HG03432 (cell line): ENCODE measurements around the gene RPL29.
"Not testable (repeated sequence)": the region's sequence is repeated elsewhere in the genome, so short reads cannot be mapped to it uniquely, and the experiment has no call there.

ENCODE experiments used
- ATAC-seq: cut with Tn5 transposase; IDR thresholded peaks from one replicate; pipeline ENCODE4 v1.9.1; 2021; ENCODE audit warnings: mild to moderate bottlenecking, moderate library complexity; ENCODE audit not compliant: unreplicated experiment

RPL29 gene

DNA sequence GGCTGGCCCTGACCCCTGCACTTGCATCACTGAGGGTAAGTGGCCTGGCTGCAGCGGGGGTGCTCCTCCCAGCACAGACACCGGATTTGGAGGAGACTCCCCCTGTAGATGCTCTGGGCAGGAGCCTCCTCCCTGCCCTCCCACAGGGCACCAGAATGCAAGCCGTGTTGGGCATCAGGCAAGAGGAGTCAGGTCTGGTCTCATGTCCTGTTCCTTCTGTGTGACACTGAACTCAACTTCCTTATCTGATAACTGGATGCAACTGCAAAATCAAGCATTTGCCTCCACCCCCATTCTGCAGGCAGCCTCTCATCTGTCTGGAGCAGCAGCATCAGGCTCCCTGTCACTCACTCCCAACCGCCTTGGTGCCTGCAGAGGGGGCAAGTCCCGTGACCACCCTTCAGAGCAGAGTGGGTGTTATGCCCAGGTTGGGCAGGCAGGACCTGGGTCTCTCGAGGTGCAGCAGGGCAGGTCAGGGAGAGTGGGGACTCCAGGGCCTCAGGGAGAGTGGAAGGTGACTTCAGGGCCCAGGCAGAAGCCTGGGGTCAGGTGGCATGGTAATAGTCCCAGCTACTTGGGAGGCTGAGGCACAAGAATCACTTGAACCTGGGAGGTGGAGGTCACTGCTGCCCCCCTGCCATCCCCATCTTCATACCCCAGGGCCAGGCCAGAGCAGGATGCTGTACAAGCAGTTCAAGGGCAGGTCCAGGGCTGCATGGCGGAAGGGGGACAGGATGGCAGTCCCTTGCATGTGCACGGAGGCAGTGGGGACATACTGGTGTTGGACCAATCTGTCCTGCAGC, 10.5 kb upstream of the RPL29 start:
- no peak for ATAC-seq

DNA sequence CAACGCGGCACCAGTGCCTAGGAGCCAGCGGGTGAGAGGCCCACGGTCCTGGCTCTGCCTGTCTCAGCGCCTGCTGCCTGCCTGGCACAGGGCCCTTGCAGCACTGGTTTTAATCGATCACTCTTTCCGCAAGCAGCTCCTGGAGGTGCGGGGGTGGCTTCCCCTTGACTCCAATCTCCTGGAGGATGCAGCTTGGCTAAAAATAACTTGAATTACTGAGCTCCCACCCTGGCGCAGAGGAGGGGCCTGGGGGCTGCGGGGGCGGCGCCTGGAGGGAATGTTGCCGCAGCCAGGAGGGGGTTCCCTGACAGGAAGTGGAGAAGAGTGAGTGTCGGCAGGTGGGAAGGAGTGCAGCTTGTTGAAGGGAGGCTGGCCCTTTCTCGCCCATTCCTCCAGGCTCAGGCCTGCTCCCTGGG, 9.9 kb upstream of the RPL29 start:
- ATAC-seq = no peak

DNA sequence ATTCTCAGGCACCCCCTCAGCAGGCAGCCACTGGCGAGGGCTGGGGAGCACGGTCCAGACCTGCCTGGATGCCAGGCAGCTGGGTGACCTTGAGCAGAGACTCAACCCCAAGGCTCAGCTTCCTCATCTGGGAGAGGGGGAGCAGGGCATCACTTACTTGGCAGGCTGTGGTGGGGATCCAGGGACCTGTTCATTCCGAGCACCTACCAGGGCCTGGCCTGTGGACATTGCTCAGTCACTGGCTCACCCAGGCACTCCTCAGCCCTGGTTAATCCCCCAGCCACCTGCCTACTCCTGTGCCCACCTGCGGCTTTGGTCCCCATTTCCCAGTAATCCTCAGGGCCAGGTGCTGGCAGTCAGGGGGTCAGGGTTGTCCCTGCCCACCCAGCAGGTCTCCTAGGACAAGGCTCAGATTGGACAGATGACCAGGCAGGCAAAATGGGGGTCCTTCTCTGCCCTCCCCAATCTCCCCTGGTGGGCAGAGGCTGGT, 9.3 kb upstream of the RPL29 start:
- ATAC-seq = no peak

DNA sequence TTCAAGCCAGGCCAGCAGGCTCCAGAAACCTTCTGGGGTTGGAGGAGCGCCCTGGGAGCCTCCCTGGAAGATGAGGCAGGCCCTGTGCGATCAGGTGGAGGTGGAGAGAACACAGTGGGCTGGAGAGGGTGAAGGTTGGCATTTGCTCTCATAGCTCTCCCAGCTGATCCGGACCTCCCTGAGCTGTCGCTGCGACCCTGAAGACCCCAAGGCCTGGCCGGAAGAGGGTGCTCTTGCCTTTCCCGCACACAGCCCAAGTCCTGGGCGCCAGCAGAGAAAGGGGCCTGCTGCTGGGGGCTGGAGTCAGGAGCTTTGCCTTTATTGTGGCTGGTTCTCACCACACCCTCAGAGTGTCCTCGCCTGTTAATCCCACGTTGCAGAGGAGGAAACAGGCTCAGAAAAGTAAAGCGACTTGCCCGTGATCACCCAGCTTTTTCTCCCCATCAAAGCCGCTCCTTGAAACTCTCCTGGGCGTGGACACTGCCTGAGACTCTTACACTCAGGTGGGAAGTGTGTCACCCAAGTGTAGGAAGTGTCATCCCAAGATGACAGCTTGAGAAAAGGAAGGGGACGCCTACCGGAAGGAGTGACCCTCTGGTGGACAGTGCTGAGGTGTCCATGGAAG, 8.6 kb upstream of the RPL29 start:
- no peak for ATAC-seq

DNA sequence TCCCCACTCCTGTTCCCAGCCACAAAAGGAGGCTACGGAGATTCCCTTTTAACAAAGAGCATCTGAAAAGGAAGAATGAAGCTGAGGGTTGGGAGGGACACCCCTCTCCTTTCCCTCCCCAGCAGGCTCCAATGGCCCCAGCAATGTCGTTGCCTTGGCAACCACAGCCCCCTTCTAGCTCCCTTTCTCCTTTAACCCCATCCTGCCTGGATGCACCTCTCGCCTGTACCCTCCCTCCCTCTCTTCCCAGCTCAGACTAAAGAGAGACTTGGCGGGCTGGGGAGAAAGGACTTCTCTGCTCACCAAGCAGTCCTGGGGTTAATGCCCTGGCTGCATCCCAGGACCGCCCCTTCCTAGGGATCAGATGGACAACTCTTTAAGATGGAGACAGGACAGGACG, 7.1 kb upstream of the RPL29 start:
- no peak for ATAC-seq

DNA sequence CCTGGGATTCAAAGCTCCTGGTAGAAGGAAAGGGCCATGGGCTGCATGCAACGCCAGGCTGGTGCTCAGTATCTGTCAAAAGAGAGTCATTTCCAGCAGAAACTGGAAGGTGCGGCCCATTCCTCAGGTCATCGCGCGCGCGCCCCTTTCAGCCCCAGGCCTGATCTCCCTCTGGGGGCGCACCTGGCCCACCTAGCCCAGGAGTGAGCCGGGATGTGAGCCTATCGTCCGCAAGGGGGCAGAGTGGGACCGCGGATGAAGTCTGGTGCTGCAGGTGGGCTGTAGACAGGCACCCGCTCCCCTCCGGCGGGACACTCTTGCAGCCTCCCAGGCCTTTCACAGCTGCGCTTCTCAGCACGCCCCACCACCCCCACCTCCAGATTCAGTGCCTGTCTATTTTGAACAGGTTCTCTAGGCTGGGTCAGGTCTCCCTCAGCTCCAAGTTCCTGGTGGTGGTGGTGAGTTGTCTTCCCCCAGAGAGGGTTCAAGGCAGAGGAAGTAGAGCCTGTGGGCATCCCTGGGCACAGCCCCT, 5.8 kb upstream of the RPL29 start:
- ATAC-seq = peak; percentile 85

DNA sequence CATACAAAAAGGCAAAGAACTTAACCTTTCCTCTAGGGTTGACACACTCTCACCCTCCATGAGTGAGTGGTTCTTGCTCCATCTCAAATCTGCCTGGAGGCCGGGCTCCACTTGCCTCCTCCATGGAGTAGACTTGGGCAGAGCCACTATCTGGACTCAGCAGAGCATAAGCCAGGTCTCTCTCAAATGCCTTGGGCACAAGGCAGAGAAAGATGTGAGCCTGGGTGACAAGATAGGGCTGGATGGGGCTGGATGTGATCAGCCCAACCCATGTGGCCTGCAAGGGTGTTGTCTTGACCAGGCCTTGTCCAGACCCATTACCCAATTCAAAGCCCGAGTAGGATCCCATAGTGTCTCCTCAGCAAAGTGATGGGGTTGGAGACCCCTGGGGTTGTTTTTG, 4.2 kb upstream of the RPL29 start:
- no peak for ATAC-seq

DNA sequence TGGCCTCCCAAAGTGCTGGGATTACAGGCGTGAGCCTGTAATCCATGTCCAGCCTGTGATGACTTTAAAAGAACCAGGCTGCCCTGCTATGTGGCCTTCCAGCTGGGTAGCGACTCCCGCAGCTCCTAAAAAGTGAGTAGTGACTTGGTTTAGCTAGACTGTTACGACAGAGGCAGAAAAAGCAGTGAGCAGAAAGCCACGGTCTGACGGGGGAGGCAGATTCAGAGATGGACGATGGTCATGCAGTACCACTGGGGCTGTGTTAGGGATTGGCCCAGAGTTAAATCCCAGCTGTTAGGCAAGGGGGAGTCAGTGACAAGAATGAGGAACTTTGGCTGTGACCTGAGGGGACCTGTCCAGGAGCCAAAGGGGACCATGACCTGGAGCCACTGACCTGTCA, 3.1 kb upstream of the RPL29 start:
- ATAC-seq = no peak

DNA sequence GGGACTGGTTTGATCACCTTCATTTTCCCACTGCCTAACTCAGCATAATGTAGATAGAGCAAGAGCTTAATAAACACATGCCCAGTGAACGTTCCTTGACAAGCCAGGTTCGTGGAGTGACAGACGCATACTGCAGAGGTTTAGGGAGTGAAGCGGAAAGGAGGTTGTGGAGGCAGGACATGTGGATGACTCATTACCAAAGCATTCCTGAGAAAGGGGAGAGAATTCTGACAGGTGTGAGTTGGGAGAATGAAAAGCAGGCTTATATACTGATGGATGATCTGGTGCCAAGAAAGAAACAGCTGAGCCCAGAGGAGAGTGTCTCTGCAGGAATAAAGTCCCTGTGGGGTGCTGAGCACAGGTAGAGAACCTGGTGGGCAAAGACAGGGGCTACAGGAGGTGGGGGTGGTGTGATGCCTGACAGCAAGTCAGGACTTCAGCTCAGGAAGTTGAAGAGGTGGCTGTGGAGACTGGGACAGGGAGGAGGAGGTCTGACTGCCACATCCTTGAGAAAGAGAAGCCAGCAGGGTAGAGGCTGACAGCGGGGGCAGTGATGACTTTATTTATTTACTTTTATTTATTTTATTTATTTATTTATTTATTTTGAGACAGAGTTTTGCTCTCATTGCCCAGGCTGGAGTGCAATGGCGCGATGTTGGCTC, 2.4 kb upstream of the RPL29 start:
- no peak for ATAC-seq

DNA sequence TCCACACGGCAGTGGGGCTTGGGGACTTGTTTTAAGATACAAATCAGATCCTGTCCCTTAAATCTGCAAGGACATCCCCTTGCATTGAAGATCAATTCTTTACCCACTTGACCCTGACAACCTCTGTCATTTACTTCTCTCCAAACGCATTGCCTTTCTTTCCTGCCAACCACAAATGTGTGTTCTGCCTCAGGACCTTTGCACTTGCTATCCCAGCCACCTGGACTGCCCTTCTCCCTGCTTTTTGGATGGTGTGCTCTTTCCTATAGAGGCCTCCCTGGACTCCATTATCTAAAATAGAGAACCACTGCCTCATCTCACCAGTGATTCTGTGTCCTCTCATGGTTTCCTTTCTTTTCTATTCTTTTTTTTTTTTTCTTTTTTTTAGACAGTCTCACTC, 1.5 kb upstream of the RPL29 start:
- ATAC-seq = no peak

DNA sequence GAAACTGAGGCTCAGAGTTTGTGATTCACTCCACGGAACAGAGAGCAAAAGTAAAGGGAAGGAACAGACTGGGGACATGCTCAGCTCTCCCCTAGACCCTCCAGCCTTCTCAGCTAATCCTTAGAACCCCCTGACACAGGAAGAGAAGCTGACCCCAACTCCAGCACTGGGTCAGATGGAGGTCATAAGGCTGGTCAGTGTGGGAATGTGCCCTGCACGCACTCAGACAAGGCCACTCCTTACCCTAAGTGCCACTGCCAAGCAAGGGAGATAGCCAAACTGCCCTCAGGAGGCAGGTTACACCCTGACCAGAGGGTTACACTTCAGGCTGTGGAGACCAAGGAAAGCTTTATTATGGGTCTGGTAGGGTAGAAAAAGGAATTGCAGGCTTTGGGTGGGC, 1.2 kb downstream of the RPL29 start:
- ATAC-seq = no peak

DNA sequence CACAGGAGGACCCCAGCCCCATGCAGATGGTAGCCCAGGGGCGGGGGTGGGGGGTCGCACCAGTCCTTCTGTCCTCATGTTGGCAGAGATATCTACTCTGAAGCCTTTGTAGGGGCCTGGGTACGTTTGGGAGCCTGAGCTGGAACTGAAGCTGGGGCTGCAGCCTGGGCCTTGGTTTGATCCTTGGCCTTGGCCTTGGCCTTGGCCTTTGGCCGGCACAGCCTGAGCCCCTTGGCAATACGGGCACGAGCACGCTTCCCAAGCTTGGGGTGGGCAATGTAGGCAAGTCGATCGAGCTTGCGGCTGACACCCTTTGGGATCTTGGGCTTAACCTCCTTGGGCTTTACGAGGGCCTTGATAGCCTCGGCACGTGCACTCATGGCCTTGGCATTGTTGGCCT, 2.0 kb downstream of the RPL29 start:
- ATAC-seq = not testable (repeated sequence)

DNA sequence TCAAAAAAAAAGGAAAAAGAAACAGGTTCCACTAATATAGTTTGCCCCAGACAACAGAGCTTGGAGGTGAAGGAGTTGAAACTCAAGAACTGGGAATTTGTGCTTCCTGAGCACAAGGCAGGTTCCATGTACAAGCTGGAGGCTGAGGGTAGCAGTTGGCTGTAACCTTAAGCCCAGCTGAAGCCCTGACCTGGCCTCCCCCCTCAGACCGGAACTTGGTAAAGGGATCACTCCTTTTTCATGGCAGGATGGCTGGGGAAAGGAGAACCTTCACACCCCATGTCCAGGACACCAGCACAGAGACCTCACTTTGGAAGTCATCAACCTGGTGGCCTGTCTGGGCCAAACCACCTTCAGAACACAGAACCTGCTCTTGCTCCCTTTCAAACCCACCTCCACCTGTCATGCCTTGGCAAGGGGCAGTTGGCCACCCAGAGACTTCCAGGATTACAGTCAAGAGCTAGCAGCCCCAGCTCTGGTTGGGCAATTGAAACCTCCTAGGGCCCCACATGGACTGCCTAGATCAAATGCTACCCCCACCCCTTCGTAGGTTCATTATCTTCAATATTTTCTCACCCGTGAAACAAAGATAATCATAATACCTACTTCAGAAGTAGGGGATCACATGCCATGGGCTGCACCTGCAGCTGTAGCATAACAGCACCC, 3.5 kb downstream of the RPL29 start:
- ATAC-seq = no peak

DNA sequence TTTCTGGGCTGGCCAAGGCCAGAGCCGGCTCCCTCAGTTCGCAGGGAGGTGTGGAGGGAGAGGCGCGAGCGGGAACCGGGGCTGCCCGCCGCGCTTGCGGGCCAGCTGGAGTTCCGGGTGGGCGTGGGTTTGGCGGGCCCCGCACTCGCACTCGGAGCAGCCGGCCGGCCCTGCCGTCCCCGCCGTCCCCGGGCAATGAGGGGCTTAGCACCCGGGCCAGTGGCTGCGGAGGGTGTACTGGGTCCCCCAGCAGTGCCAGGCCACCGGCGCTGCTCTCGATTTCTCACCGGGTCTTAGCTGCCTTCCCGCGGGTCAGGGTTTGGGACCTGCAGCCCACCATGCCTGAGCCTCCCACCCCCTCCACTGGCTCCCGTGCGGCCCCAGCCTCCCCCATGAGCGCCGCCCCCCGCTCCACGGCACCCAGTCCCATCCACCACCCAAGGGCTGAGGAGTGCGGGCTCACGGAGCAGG, 5.2 kb downstream of the RPL29 start:
- ATAC-seq = not testable (repeated sequence)

DNA sequence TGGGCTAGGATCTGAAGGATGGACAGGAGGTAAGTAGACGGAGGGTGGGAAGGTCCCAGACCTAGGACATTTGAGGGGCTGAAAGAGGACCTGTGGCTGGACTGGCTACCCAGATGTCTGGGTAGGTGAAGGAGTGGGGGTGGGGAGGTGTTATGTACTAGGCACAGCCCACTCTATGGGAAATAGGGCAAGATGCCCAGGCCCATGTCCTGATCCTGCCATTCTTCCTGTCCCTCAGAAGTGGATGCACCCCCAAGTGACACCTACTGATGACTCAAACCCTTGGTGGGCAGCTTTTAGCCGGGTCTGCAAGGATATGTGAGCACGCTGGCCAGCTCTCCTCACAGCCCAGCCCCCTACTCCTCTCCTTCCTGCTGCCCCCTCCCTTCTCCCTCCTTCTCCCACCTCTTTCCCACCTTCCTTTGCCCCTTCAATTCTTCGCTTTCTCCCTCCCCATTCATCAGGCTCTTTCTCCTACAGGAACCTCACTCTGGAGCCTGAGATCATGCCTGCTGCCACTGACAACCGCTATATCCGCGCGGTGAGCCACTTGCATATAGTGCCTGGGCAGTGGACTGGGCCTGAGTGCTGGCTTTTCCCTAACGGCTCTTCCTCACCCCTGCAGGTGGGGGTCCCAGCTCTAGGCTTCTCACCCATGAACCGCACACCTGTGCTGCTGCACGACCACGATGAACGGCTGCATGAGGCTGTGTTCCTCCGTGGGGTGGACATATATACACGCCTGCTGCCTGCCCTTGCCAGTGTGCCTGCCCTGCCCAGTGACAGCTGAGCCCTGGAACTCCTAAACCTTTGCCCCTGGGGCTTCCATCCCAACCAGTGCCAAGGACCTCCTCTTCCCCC, 7.2 kb downstream of the RPL29 start:
- no peak for ATAC-seq

DNA sequence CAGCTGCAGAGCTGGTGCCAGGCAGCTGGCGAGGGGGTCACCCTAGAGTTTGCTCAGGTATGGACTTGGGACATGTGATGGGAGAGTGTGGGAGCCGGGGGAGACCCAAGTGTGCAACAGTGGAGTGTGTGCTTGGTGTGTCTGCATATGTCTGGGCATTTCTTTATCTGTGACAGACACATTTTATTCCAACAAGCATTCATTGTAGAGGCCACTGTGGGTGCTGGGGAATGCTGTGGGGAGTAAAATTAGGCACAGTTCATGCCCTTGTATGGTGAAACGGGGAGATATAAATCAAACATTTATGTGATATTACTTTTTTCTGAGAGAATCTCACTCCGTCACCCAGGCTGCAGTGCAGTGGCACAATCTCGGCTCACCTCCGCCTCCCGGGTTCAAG, 8.1 kb downstream of the RPL29 start:
- ATAC-seq = no peak

DNA sequence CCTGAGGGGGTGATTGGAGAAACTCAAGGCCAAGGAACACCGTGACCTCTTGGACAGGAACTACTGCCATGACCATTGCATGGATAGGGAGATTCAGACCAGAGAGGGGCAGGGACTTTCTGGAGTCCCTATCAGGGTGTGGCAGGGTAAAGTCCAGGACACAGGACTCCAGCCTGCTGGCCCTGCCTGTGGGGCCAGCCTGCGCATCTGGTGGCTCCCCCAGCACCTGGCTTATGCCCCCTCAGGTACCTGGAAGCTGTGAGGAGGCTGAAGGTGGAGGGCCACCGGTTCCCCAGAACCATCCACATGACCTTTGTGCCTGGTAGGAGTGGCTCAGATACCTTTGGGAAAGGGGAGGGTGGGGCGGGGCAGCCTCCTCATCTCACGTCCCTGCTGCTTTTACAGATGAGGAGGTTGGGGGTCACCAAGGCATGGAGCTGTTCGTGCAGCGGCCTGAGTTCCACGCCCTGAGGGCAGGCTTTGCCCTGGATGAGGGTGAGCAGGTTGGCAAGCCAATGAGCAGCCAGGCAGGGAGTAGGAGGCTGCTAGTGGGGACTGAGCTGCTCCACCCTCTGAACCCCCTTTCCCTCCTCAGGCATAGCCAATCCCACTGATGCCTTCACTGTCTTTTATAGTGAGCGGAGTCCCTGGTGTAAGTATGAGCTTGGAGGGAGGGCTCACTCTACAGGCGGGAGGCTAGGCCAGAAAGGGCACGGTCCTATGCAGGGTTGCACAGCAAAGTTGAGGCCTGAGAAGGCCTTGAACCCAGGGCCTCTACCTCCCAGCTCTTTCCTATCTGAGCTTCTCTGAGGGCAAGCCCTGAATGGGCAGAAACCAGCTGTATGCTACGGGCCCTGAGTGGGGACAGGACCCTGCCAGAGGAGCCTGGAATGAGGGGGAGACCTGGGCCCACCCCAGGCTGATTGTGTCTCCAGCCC, 9.4 kb downstream of the RPL29 start:
- no peak for ATAC-seq

DNA sequence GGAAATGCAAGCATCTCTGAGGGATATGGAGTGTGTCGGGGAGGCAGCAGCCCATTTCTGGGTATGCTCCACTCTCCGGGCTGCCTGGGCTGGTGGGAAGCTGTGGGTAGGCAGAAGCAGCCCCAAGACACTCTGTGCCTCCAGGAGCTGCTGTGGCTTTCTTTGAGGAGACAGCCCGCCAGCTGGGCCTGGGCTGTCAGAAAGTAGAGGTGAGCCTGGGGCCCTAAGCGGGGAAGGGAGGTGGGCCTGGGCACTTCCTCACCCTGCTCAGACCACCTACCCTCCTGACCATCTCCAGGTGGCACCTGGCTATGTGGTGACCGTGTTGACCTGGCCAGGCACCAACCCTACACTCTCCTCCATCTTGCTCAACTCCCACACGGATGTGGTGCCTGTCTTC, 10.6 kb downstream of the RPL29 start:
- no peak for ATAC-seq

DNA sequence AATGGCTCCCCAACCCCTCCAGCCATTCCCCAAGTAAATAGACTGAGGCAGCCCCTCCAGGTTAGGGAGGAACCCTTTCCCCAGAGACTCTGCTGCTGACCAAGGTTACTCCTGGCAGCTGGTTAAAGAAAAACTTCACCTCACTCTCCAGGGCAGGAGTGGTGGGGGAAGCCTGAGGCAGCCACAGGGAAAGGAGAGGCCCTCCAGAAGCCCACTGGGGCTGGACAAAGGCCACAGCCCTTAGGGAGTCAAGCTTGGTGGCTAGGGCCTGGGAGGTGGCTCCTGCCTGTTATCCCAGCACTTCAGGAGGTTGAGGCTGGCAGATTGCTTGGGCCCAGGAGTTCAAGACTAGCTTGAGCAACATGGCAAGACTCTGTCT, 11.4 kb downstream of the RPL29 start:
- ATAC-seq = no peak
